HEK293 (cell line): ENCODE measurements around the gene BMPR1A.
"Not testable (repeated sequence)": the region's sequence is repeated elsewhere in the genome, so short reads cannot be mapped to it uniquely, and the experiment has no call there.

ENCODE experiments used
- CTCF ChIP-seq: fragments of 450-650 bp; formaldehyde crosslinking; IDR thresholded peaks from 2 replicates; pipeline ENCODE4 v1.5.1; 2016; ENCODE audit warnings: missing biosample characterization, missing genetic modification characterization
- GLI4 ChIP-seq: fragments of 450-650 bp; formaldehyde crosslinking; IDR thresholded peaks from 2 replicates; pipeline ENCODE4 v1.5.1; 2016; ENCODE audit warnings: missing biosample characterization, missing genetic modification characterization
- PRDM1 ChIP-seq: fragments of 450-650 bp; formaldehyde crosslinking; IDR thresholded peaks from 2 replicates; pipeline ENCODE4; 2016; ENCODE audit warnings: missing biosample characterization, missing genetic modification characterization
- ZBTB10 ChIP-seq: fragments of 450-650 bp; formaldehyde crosslinking; IDR thresholded peaks from 2 replicates; pipeline ENCODE4 v1.5.1; 2016; ENCODE audit warnings: missing biosample characterization, missing genetic modification characterization
- ZNF138 ChIP-seq: fragments of 450-650 bp; formaldehyde crosslinking; IDR thresholded peaks from 2 replicates; pipeline ENCODE4 v1.5.1; 2016; ENCODE audit warnings: missing biosample characterization, missing genetic modification characterization, borderline replicate concordance

GRCh38 chr10:86952697-86953096 is 196.3 kb downstream of the BMPR1A start:
- TF ChIP-seq CTCF (tag by site-specific recombination); PRDM1; ZNF138 (tag by site-specific recombination); ZBTB10 (tag by site-specific recombination); GLI4 (tag by site-specific recombination): not testable (repeated sequence)
